Activated CD4-positive, alpha-beta T cell treated with anti-CD3 and anti-CD28 coated beads for 36 hours (primary cell): ENCODE results near the gene IFITM2. TPM values are rescaled to one million over a fixed set of nuclear protein-coding genes. Genes with fewer than 3 reads are reported as not detected.
"Not testable (repeated sequence)": the region's sequence is repeated elsewhere in the genome, so short reads cannot be mapped to it uniquely, and the experiment has no call there.

Experiments used
- ATAC-seq: fragments of 200-7000 bp; cut with Tn5 transposase; one replicate; pipeline ENCODE4 v1.10.0; 2021; ENCODE audit warnings: mild to moderate bottlenecking, moderate library complexity
- CTCF ChIA-PET: fragments of 350-600 bp; sonication (Branson Sonifier 250); formaldehyde crosslinking; loops from one replicate; lab custom pipeline; 2021; ENCODE audit warnings: antibody characterized with exemption; lab: Charles Lee
- POLR2A ChIA-PET: fragments of 350-600 bp; sonication (Branson Sonifier 250); formaldehyde crosslinking; loops from one replicate; lab custom pipeline; 2021; ENCODE audit warnings: antibody characterized with exemption, inconsistent platforms; lab: Charles Lee
- DNase-seq: peaks from one replicate; pipeline ENCODE4 v3.0.0-alpha.2; 2020
- H3K27ac Mint-ChIP-seq: one replicate; pipeline ENCODE4 v1.8.0; 2021; ENCODE audit warnings: mixed read lengths
- H3K27me3 Mint-ChIP-seq: one replicate; pipeline ENCODE4 v1.8.0; 2021; ENCODE audit warnings: mixed read lengths
- H3K36me3 Mint-ChIP-seq: one replicate; pipeline ENCODE4 v1.8.0; 2021; ENCODE audit warnings: low read depth, mixed read lengths
- H3K4me1 Mint-ChIP-seq: one replicate; pipeline ENCODE4 v1.8.0; 2021; ENCODE audit warnings: mixed read lengths
- H3K4me3 Mint-ChIP-seq: one replicate; pipeline ENCODE4 v1.8.0; 2021; ENCODE audit warnings: mild to moderate bottlenecking, moderate library complexity, mixed read lengths
- H3K9me3 Mint-ChIP-seq: one replicate; pipeline ENCODE4 v1.8.0; 2021; ENCODE audit warnings: low read depth, mixed read lengths
- intact Hi-C, 2 experiments: fragments of 100-400 bp; cut with DNase I in 1 of 2; cut with micrococcal nuclease in 1 of 2; formaldehyde crosslinking; loops; one replicate each; pipeline versions ENCODE4 v1.14.2 to v1.15.1; 2022 to 2024; cut with DNase I, micrococcal nuclease
- total RNA-seq, 2 experiments: library from RNA; stranded (reverse); gene quantifications; one replicate each; pipeline ENCODE4 v1.2.3, GENCODE V29; 2021

Gene IFITM2
- total RNA-seq, 2 experiments from 2014 or later, result 451 to 474 TPM

GRCh38 chr11:328516-329100 lies 21.0 kb downstream of the IFITM2 start:
- H3K4me3 Mint-ChIP-seq, result peak overlapping the region; percentile 58

GRCh38 chr11:329886-330253 lies 22.3 kb downstream of the IFITM2 start:
- peak overlapping the region; percentile 82 for H3K27ac Mint-ChIP-seq
- CTCF ChIA-PET, result interaction anchor here (0.6 to 1.9 kb wide), 8 partner anchors 10 to 95 kb away, joined by 3 to 10 read pairs (median 4); no protein-coding TSS in a partner anchor
- POLR2A ChIA-PET, result interaction anchor here (0.8 to 1.2 kb wide), 4 partner anchors 10 to 74 kb away, joined by 3 read pairs; no protein-coding TSS in a partner anchor

More at GRCh38 chr11:328516-329100, 21.0 kb downstream of the IFITM2 start:
- POLR2A ChIA-PET, result interaction anchor here (0.5 to 1.0 kb wide), 2 partner anchors 11 to 27 kb away, joined by 3 read pairs; no protein-coding TSS in a partner anchor
- H3K36me3 Mint-ChIP-seq, H3K9me3 Mint-ChIP-seq, DNase-seq, intact Hi-C loops, H3K27me3 Mint-ChIP-seq, ATAC-seq: not testable (repeated sequence)
- Mint-ChIP-seq H3K27ac (peak overlapping the region; percentile 82), H3K4me1 (peaks cover 72% of the 10 kb centered on the region)
- CTCF ChIA-PET, result interaction anchor here (0.6 to 2.4 kb wide), 8 partner anchors 9 to 190 kb away, joined by 3 to 10 read pairs (median 3); no protein-coding TSS in a partner anchor

GRCh38 chr11:330307-330693 lies 22.7 kb downstream of the IFITM2 start:
- intact Hi-C loops, result no loop called here
- Mint-ChIP-seq H3K27ac (no peak overlapping the region), H3K27me3 (no peaks in the 10 kb centered on the region), H3K36me3 (no peaks in the 10 kb centered on the region), H3K4me3 (peak overlapping the region; percentile 58), H3K9me3 (no peaks in the 10 kb centered on the region), H3K4me1 (peaks cover 60% of the 10 kb centered on the region)
- CTCF ChIA-PET, result interaction anchor here (0.7 to 1.9 kb wide), 6 partner anchors 9 to 95 kb away, joined by 4 to 10 read pairs (median 4); no protein-coding TSS in a partner anchor
- POLR2A ChIA-PET, result interaction anchor here (0.8 to 1.2 kb wide), 4 partner anchors 10 to 73 kb away, joined by 3 read pairs; no protein-coding TSS in a partner anchor
- ATAC-seq (no peak), DNase-seq (no peak)

More at GRCh38 chr11:329886-330253, 22.3 kb downstream of the IFITM2 start:
- H3K27me3 Mint-ChIP-seq, result no peaks in the 10 kb centered on the region
- no peaks in the 10 kb centered on the region for H3K36me3 Mint-ChIP-seq
- peaks cover 62% of the 10 kb centered on the region for H3K4me1 Mint-ChIP-seq
- ATAC-seq (no peak), DNase-seq (no peak)
- intact Hi-C loops, result no loop called here
- H3K9me3 Mint-ChIP-seq, result no peaks in the 10 kb centered on the region
- peak overlapping the region; percentile 58 for H3K4me3 Mint-ChIP-seq

- peaks cover 62% of the 10 kb centered on the region for H3K4me1 Mint-ChIP-seq
- intact Hi-C loops, result no loop called here
- H3K9me3 Mint-ChIP-seq, result no peaks in the 10 kb centered on the region
- no peaks in the 10 kb centered on the region for H3K36me3 Mint-ChIP-seq
- H3K27ac Mint-ChIP-seq, result peak overlapping the region; percentile 33
- H3K27me3 Mint-ChIP-seq, result no peaks in the 10 kb centered on the region
- H3K4me3 Mint-ChIP-seq, result peak overlapping the region; percentile 58
- CTCF ChIA-PET, result interaction anchor here (0.7 to 1.9 kb wide), 4 partner anchors 9 to 96 kb away, joined by 4 to 10 read pairs (median 5); no protein-coding TSS in a partner anchor
- ATAC-seq (no peak), DNase-seq (peak; percentile 56)
- POLR2A ChIA-PET, result interaction anchor here (0.8 to 1.0 kb wide), 2 partner anchors 25 to 73 kb away, joined by 3 read pairs; no protein-coding TSS in a partner anchor
These were observed 23.2 kb downstream of the IFITM2 start for GRCh38 chr11:330694-331357.

GRCh38 chr11:331358-332060 lies 23.9 kb downstream of the IFITM2 start:
- ChIA-PET CTCF (no interaction called here), POLR2A (interaction anchor here (1.0 kb wide), 1 partner anchor 24 kb away, joined by 3 read pairs; no protein-coding TSS in a partner anchor)
- Mint-ChIP-seq H3K9me3 (no peaks in the 10 kb centered on the region), H3K4me3 (peak overlapping the region; percentile 30), H3K27me3 (no peaks in the 10 kb centered on the region), H3K27ac (no peak overlapping the region), H3K4me1 (peaks cover 61% of the 10 kb centered on the region), H3K36me3 (no peaks in the 10 kb centered on the region)
- intact Hi-C loops, result no loop called here
- DNase-seq, result no peak
- no peak for ATAC-seq

GRCh38 chr11:332651-333480 lies 25.2 kb downstream of the IFITM2 start:
- CTCF ChIA-PET, result no interaction called here
- DNase-seq, result no peak
- Mint-ChIP-seq H3K9me3 (no peaks in the 10 kb centered on the region), H3K27me3 (no peaks in the 10 kb centered on the region), H3K36me3 (no peaks in the 10 kb centered on the region), H3K4me3 (no peak overlapping the region), H3K27ac (peak overlapping the region; percentile 10), H3K4me1 (peaks cover 54% of the 10 kb centered on the region)
- POLR2A ChIA-PET, result no interaction called here
- no peak for ATAC-seq
- intact Hi-C loops, result no loop called here

- H3K27me3 Mint-ChIP-seq, H3K4me3 Mint-ChIP-seq, H3K9me3 Mint-ChIP-seq, DNase-seq, H3K36me3 Mint-ChIP-seq, H3K27ac Mint-ChIP-seq, intact Hi-C loops, ATAC-seq, POLR2A ChIA-PET: not testable (repeated sequence)
- CTCF ChIA-PET, result interaction anchor here (0.7 kb wide), 1 partner anchor 1836 kb away, joined by 3 read pairs; no protein-coding TSS in a partner anchor
- H3K4me1 Mint-ChIP-seq, result peaks cover 50% of the 10 kb centered on the region
These were observed 26.1 kb downstream of the IFITM2 start for GRCh38 chr11:333616-334263.

GRCh38 chr11:334264-334994 lies 26.8 kb downstream of the IFITM2 start:
- peaks cover 43% of the 10 kb centered on the region for H3K4me1 Mint-ChIP-seq
- DNase-seq (no peak), ATAC-seq (no peak)
- POLR2A ChIA-PET, result no interaction called here
- H3K27ac Mint-ChIP-seq, result no peak overlapping the region
- H3K27me3 Mint-ChIP-seq, result no peaks in the 10 kb centered on the region
- H3K9me3 Mint-ChIP-seq, result no peaks in the 10 kb centered on the region
- no peaks in the 10 kb centered on the region for H3K36me3 Mint-ChIP-seq
- CTCF ChIA-PET, result no interaction called here
- intact Hi-C loops, result no loop called here
- no peak overlapping the region for H3K4me3 Mint-ChIP-seq

- no peak overlapping the region for H3K4me3 Mint-ChIP-seq
- ChIA-PET POLR2A (no interaction called here), CTCF (interaction anchor here (0.8 kb wide), 1 partner anchor 26 kb away, joined by 4 read pairs; no protein-coding TSS in a partner anchor)
- peaks cover 38% of the 10 kb centered on the region for H3K4me1 Mint-ChIP-seq
- ATAC-seq, result no peak
- no peaks in the 10 kb centered on the region for H3K36me3 Mint-ChIP-seq
- H3K9me3 Mint-ChIP-seq, result no peaks in the 10 kb centered on the region
- no peaks in the 10 kb centered on the region for H3K27me3 Mint-ChIP-seq
- no peak for DNase-seq
- intact Hi-C loops, result no loop called here
- H3K27ac Mint-ChIP-seq, result peak overlapping the region; percentile 20
These were observed 28.4 kb downstream of the IFITM2 start for GRCh38 chr11:335779-336658.
